GM18499 (cell line): ENCODE data around the gene BBS10.
"Not testable (repeated sequence)": the region's sequence is repeated elsewhere in the genome, so short reads cannot be mapped to it uniquely, and the experiment has no call there.

Experiments used
- ATAC-seq: cut with Tn5 transposase; IDR thresholded peaks from one replicate; pipeline ENCODE4 v1.9.1; 2021; ENCODE audit warnings: moderate number of reproducible peaks; ENCODE audit not compliant: insufficient read depth, unreplicated experiment

Gene BBS10

DNA sequence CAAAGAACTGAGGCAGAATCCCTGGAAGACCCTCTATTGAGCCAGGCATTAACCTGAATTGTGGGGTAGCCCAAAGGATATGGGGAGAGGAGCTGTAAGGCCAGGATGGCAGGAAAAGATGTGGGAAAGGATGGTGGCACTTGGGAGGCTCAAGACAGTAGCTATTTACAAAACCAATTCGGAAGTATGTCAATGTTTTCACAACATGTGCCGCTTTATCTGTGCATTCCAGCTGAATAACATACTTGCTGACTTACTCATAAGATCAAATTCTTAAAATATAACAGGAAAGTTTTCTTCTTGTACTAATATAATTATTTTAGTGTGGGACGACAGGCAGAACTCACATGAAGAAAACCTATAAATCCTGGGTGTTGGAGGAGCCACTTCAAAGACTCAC is 10.6 kb downstream of the BBS10 start:
- ATAC-seq, result no peak

DNA sequence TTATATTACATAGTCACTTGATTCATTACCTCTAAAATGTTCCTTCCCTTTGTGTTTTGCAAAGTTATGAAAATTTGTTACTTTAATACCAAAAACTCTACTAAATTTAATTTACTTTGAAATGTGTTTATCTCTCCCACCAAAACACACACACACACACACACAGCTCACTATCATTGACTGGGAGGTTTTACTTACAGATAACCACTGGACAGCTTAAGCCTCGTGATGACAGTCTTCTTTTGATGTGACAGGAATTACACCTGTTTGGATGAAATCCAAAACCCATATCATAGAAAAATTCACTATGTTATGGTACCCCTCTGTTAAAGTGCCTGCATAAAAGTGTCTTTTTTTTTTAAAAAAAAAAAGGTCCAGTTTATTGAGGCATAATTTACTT is 15.6 kb downstream of the BBS10 start:
- ATAC-seq, result no peak

GRCh38 chr12:76329606-76330005 is 18.6 kb downstream of the BBS10 start:
- no peak for ATAC-seq

- ATAC-seq, result no peak
These were observed 19.1 kb downstream of the BBS10 start for GRCh38 chr12:76329159-76329558.

GRCh38 chr12:76319595-76320319 is 28.5 kb downstream of the BBS10 start:
- ATAC-seq, result not testable (repeated sequence)

DNA sequence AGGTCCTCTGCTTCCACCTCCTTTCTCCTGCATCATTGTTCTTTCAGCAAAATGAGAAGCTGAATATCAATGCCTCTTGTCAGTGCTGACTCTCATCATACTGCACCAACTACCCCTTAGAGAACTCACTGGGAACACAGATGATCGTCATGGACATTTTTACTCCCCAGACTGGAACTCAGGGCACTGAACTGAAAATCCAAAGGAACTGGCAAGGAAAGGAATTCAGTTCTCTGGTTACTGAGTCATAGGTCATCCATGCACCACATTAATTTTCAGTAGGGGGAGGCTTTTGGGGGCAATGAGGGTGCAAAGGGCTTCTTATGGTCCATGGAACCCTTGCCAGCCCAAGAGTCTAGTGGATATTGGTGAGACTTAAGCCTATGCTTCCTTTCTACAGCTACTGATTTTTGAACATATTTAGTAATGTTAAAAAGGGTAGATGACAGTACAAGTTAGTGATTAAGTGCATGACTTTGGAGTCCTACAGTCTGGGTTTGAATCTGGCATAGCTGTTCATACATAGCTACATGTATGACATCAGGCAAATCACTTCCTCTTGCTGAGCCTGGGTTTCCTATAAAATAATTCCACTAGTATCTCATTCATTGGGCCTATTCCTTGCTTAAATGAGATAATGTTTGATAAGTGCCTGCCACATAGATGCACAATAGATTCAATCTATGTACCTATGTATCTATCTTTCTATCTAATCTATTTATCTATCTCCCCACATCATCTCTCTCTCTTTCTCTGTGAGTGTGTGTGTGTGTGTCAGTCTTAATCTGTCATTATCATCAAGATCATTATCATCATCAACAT is 29.2 kb downstream of the BBS10 start:
- no peak for ATAC-seq

DNA sequence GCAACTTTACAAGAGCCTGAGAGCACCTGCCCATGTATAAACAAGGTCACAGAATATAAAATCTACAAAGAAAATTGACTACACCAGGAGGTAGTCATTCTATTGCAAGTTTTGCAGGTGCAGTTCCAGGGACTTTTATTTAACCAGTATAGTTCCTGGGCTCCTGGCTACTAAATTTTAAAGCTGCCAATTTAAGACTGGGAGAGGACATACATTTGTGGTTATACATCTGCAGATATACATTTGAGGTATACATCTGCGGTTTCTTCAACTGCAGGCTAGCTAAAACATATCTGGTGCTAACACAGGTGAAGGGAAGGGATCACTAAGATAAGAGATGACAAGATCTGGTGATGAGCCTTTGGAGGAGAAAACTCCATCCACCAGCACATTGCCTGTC is 30.2 kb downstream of the BBS10 start:
- ATAC-seq, result no peak

DNA sequence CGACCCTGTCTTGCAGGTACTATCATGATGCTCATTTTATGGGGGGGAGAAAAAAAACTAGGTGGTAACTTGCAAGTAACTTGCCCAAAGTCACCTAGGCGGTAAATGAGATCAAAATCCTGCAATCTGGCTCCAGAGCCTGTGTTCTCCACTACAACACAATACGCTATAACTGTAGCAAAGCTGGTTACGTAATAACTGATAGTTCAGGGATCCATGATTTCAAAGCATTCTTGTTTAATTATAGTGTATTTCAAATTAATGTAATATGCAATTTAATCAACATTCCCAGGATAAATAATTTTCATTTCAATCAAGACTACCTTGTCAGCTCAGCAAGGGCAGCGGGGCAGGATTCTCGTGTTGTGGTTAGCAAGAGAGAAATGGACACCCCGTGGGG is 31.7 kb downstream of the BBS10 start:
- ATAC-seq, result no peak

- ATAC-seq, result no peak
These were observed 34.9 kb downstream of the BBS10 start for GRCh38 chr12:76313299-76313698.

GRCh38 chr12:76312315-76312714 is 35.9 kb downstream of the BBS10 start:
- no peak for ATAC-seq

- no peak for ATAC-seq
These were observed 36.4 kb downstream of the BBS10 start for GRCh38 chr12:76311796-76312195.

GRCh38 chr12:76310110-76310509 is 38.1 kb downstream of the BBS10 start:
- no peak for ATAC-seq

DNA sequence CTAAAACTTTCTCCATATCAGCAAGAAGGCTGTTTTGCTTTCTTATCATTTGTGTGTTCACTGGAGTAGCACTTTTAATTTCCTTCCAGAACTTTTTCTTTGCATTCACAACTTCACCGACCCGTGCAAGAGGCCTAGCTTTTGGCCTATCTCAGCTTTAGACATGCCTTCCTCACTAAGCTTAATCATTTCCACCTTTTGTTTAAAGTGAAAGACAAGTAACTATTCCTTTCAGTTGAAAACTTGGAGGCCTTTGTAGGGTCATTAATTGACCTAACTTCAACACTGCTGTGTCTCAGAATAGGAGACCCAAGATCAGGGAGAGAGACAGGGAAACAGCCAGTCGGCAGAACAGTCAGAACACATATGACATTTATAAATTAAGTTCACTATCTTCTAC is 39.3 kb downstream of the BBS10 start:
- no peak for ATAC-seq

- ATAC-seq, result no peak
These were observed 41.1 kb downstream of the BBS10 start for GRCh38 chr12:76307083-76307482.

GRCh38 chr12:76303989-76304460 is 44.2 kb downstream of the BBS10 start:
- ATAC-seq, result no peak

DNA sequence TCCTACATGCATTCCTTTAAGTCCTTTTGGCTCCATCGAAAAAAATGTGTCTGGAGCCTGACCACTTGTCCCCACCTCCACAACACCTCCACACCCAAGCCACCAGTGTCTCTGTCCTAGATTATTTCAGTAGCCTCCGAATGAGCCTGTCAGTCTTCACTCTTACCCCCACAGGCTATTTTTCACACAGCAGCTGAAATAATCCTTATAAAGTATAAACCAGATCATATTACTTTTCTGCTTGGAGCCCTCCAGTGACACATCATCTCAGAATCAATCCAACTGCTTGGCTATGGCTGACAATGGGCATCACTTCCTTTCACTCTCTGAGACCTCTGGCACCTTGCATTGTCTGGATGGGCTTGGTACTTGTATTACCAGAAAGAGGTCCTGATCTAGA is 44.9 kb downstream of the BBS10 start:
- ATAC-seq, result no peak

DNA sequence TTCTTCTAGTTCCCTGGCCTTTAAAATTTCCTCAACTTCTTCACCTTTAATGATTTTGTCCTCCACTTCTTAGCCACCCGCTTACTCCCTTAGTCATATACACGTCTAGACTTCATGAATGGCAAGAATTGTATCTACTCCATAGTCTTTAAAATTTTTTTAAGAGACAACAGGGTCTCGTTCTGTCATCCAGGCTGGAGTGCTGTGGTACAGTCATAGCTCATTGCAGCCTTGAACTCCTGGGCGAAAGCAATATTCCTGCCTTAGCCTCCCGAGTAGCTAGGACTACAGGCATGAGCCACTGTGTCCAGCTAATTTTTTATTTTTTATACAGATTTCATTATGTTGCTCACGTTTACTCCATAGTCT is 47.9 kb downstream of the BBS10 start:
- no peak for ATAC-seq

GRCh38 chr12:76299536-76300296 is 48.5 kb downstream of the BBS10 start:
- ATAC-seq, result no peak
